ENCODE data around the gene RERE.

DNA sequence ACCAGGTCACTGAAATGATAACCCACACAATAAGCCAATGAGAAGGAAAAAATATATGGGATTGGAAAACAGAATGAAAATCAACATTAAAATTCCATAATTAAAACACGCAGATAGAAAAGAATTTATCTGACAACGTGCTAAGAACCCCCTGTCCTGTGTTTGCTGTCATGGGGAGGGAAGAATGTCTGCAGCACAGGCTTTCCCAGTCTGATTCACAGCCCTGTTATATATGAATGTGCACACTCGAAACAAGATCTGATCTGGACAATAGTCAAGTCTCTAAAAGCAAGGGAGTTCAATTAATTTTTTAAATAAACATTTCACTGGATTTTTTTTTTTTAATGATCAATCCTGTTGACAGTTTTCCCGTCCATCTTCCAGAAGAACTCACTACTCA lies 220.0 kb downstream of the RERE start:
- TF ChIP-seq CTCF (IDR thresholded peaks at IDR 0.05) (no peak), POLR2A (IDR thresholded peaks at IDR 0.05) (no peak)

Data from body of pancreas (tissue), 4 donors.